OCI-LY1 (cell line): ENCODE data around the gene SAT1.

ENCODE experiments used
- H2AFZ ChIP-seq: fragments of 200-600 bp; sonication (generic), shearing (Covaris generic); 2 replicates; pipeline ENCODE4 v1.6.0; 2014; ENCODE audit warnings: antibody characterized with exemption, mild to moderate bottlenecking, low read length
- H3F3A ChIP-seq: fragments of 200-600 bp; sonication (generic), shearing (Covaris generic); 2 replicates; pipeline ENCODE4 v1.6.0; 2014; ENCODE audit warnings: mild to moderate bottlenecking, antibody characterized with exemption, low read length, moderate library complexity; ENCODE audit not compliant: insufficient read depth
- H3K27ac ChIP-seq: fragments of 200-600 bp; sonication (generic); 2 replicates; pipeline ENCODE4 v1.5.1; 2014; ENCODE audit warnings: low read length, mixed run types, mild to moderate bottlenecking, low read depth; ENCODE audit not compliant: poor library complexity, severe bottlenecking
- H3K27me3 ChIP-seq: fragments of 200-600 bp; sonication (generic); 2 replicates; pipeline ENCODE4 v1.6.0; 2014; ENCODE audit warnings: antibody characterized with exemption, mild to moderate bottlenecking, low read length, moderate library complexity; ENCODE audit not compliant: insufficient read depth
- H3K36me3 ChIP-seq: fragments of 200-600 bp; sonication (generic); 2 replicates; pipeline ENCODE4 v1.6.1; 2014; ENCODE audit warnings: mild to moderate bottlenecking, antibody characterized with exemption, low read length, moderate library complexity, mixed read lengths; ENCODE audit not compliant: insufficient read depth
- H3K4me1 ChIP-seq: fragments of 200-600 bp; sonication (generic); 2 replicates; pipeline ENCODE4 v1.5.1; 2014; ENCODE audit warnings: mild to moderate bottlenecking, low read length, moderate library complexity; ENCODE audit not compliant: insufficient read depth, severe bottlenecking
- H3K4me2 ChIP-seq: fragments of 200-600 bp; sonication (generic), shearing (Covaris generic); 2 replicates; pipeline ENCODE4 v1.6.1; 2014; ENCODE audit warnings: low read length
- H3K4me3 ChIP-seq: fragments of 200-600 bp; sonication (generic); 2 replicates; pipeline ENCODE4 v1.5.1; 2014; ENCODE audit warnings: low read length, low read depth, mild to moderate bottlenecking, mixed read lengths; ENCODE audit not compliant: poor library complexity, severe bottlenecking
- H3K79me2 ChIP-seq: fragments of 200-600 bp; shearing (Covaris generic); 2 replicates; pipeline ENCODE4 v1.6.1; 2016; ENCODE audit warnings: mixed run types, low read length, mixed read lengths; ENCODE audit not compliant: insufficient read depth
- H3K9ac ChIP-seq: fragments of 200-600 bp; sonication (generic), shearing (Covaris generic); 2 replicates; pipeline ENCODE4 v1.6.1; 2014; ENCODE audit warnings: mild to moderate bottlenecking, low read length, mixed read lengths
- H3K9me2 ChIP-seq: fragments of 200-600 bp; sonication (generic), shearing (Covaris generic); 2 replicates; pipeline ENCODE4 v1.6.1; 2014; ENCODE audit warnings: low read depth, mild to moderate bottlenecking, low read length, mixed read lengths
- H3K9me3 ChIP-seq: fragments of 200-600 bp; shearing (Covaris generic); 2 replicates; pipeline ENCODE4 v1.6.1; 2014; ENCODE audit warnings: low read length, mixed read lengths
- H4K20me1 ChIP-seq: fragments of 200-600 bp; sonication (generic), shearing (Covaris generic); 2 replicates; pipeline ENCODE4 v1.6.0; 2016; ENCODE audit warnings: mild to moderate bottlenecking, low read length; ENCODE audit not compliant: insufficient read depth
- EZH2 ChIP-seq: fragments of 200-600 bp; sonication (generic), shearing (Covaris generic); IDR thresholded peaks from 2 replicates; pipeline ENCODE4 v1.8.0; 2017; ENCODE audit warnings: borderline replicate concordance, mixed run types, mild to moderate bottlenecking, antibody characterized with exemption, low read length, moderate library complexity, mixed read lengths
- TF ChIP-seq, protein P1 (sequence below): fragments of 200-600 bp; sonication (generic), shearing (Covaris generic); IDR thresholded peaks from 2 replicates; pipeline ENCODE4 v1.5.1; 2017; ENCODE audit warnings: mild to moderate bottlenecking, antibody characterized with exemption, low read length, moderate library complexity, mixed read lengths

Gene SAT1

GRCh38 chrX:23752740-23753415 is 30.1 kb upstream of the SAT1 start:
- TF ChIP-seq, protein P1, sequence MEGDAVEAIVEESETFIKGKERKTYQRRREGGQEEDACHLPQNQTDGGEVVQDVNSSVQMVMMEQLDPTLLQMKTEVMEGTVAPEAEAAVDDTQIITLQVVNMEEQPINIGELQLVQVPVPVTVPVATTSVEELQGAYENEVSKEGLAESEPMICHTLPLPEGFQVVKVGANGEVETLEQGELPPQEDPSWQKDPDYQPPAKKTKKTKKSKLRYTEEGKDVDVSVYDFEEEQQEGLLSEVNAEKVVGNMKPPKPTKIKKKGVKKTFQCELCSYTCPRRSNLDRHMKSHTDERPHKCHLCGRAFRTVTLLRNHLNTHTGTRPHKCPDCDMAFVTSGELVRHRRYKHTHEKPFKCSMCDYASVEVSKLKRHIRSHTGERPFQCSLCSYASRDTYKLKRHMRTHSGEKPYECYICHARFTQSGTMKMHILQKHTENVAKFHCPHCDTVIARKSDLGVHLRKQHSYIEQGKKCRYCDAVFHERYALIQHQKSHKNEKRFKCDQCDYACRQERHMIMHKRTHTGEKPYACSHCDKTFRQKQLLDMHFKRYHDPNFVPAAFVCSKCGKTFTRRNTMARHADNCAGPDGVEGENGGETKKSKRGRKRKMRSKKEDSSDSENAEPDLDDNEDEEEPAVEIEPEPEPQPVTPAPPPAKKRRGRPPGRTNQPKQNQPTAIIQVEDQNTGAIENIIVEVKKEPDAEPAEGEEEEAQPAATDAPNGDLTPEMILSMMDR = no peak
- TF ChIP-seq EZH2 = no peak
- Histone ChIP-seq H3K9ac (no peak overlapping the region), H3K9me3 (no peaks in the 10 kb centered on the region), H3K9me2 (no peaks in the 10 kb centered on the region), H3F3A (no peaks in the 10 kb centered on the region), H3K27me3 (no peaks in the 10 kb centered on the region), H3K4me2 (no peak overlapping the region), H3K4me1 (no peaks in the 10 kb centered on the region), H3K4me3 (no peak overlapping the region), H2AFZ (no peak overlapping the region), H3K27ac (no peak overlapping the region), H3K36me3 (no peaks in the 10 kb centered on the region), H4K20me1 (no peaks in the 10 kb centered on the region), H3K79me2 (no peaks in the 10 kb centered on the region)

GRCh38 chrX:23754664-23755063 is 28.3 kb upstream of the SAT1 start:
- H3F3A ChIP-seq = no peaks in the 10 kb centered on the region
- no peak overlapping the region for H2AFZ ChIP-seq
- no peak overlapping the region for H3K9ac ChIP-seq
- no peak overlapping the region for H3K4me3 ChIP-seq
- H3K9me3 ChIP-seq = no peaks in the 10 kb centered on the region
- H3K4me1 ChIP-seq = no peaks in the 10 kb centered on the region
- no peaks in the 10 kb centered on the region for H3K9me2 ChIP-seq
- no peaks in the 10 kb centered on the region for H4K20me1 ChIP-seq
- H3K79me2 ChIP-seq = no peaks in the 10 kb centered on the region
- TF ChIP-seq EZH2 = no peak
- TF ChIP-seq, protein P1 = no peak
- H3K4me2 ChIP-seq = no peak overlapping the region
- no peak overlapping the region for H3K27ac ChIP-seq
- no peaks in the 10 kb centered on the region for H3K36me3 ChIP-seq
- H3K27me3 ChIP-seq = no peaks in the 10 kb centered on the region

DNA sequence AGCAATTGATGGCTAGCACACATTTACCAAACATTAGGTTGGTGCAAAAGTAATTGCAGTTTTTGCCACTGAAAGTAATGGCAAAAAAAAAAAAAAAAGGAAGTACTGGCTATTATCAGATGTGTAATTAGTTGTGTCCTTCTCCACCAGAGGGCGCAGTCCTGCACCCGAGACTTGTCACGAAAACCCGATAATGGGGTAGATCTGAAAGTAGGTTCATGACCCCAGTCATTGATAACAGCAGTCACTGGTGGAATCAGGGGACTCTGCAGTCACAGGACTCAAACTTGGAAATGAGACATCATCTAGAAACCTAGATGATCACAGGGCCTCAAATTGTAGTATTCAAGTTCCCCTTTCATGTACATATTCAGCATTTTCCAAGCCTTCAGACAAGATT is 26.8 kb upstream of the SAT1 start:
- Histone ChIP-seq H3K79me2 (no peaks in the 10 kb centered on the region), H3K4me2 (no peak overlapping the region), H2AFZ (no peak overlapping the region), H3K9ac (no peak overlapping the region), H3K4me1 (no peaks in the 10 kb centered on the region), H4K20me1 (no peaks in the 10 kb centered on the region), H3K36me3 (no peaks in the 10 kb centered on the region), H3K9me3 (no peaks in the 10 kb centered on the region), H3K4me3 (no peak overlapping the region), H3F3A (no peaks in the 10 kb centered on the region), H3K27me3 (no peaks in the 10 kb centered on the region), H3K27ac (no peak overlapping the region), H3K9me2 (no peaks in the 10 kb centered on the region)
- no peak for TF ChIP-seq EZH2
- TF ChIP-seq, protein P1 = peak; percentile 68
